Measurements from ENCODE around the gene INPPL1. TPM values are rescaled to one million over a fixed set of nuclear protein-coding genes. Genes with fewer than 3 reads are reported as not detected.

INPPL1 gene
- total and polyA plus RNA-seq, 10 of the 15 experiments (the other 5 are each of a cell fraction or from before 2014, with no cell fraction given) = 0.47 to 116 (median 43.4) TPM

DNA sequence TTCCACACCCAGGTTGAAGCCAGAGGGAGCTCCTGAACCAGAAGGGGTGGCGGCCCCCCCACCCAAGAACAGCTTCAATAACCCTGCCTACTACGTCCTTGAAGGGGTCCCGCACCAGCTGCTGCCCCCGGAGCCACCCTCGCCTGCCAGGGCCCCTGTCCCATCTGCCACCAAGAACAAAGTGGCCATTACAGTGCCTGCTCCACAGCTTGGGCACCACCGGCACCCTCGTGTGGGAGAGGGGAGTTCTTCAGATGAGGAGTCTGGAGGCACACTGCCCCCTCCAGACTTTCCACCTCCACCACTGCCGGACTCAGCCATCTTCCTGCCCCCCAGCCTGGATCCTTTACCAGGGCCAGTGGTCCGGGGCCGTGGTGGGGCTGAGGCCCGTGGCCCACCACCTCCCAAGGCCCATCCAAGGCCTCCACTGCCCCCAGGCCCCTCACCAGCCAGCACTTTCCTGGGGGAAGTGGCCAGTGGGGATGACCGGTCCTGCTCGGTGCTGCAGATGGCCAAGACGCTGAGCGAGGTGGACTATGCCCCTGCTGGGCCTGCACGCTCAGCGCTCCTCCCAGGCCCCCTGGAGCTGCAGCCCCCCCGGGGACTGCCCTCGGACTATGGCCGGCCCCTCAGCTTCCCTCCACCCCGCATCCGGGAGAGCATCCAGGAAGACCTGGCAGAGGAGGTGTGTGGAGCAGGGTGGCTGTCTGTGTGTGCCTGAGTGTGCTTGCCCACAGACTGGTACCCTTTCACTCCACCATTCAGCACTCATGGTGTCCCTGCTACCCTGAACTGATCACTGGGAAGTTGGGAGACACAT lies 12.8 kb downstream of the INPPL1 start:
- Histone ChIP-seq H4K20me1 (ENCODE audit: control insufficient read depth, insufficient read depth) (no peaks in the 10 kb centered on the region; the same call in 1 of the 2 replicates), H3K4me2 (ENCODE audit: control insufficient read depth, insufficient read depth) (no peak overlapping the region), H3K27me3 (replicated peaks in 1 of 2; ENCODE audit: control insufficient read depth in 2 of 2, insufficient read depth in 2 of 2, low read length in 1 of 2) (peaks cover 5 to 11% of the 10 kb centered on the region in 2 experiments; a peak in 3 of 4 replicates), H3K36me3 (ENCODE audit: control insufficient read depth in 2 of 2, insufficient read depth in 2 of 2, low read length in 1 of 2) (peaks cover 5 to 11% of the 10 kb centered on the region in 2 experiments; a peak in 3 of 4 replicates), H2AFZ (ENCODE audit: control insufficient read depth, low read depth, low read length) (no peak overlapping the region), H3K9me3 (replicated peaks; ENCODE audit: control insufficient read depth, insufficient read depth, low read length) (no peaks in the 10 kb centered on the region), H3K27ac (ENCODE audit: control insufficient read depth, insufficient read depth) (no peak overlapping the region), H3K79me2 (ENCODE audit: control insufficient read depth, insufficient read depth, low read length) (no peaks in the 10 kb centered on the region), H3K9ac (ENCODE audit: control insufficient read depth, insufficient read depth, low read length) (no peak overlapping the region), H3K4me1 (ENCODE audit: control insufficient read depth, insufficient read depth, low read length) (peaks cover 4% of the 10 kb centered on the region), H3K4me3 (no peak overlapping the region)
- DNase-seq (ENCODE audit: low read depth, low spot score) = no peak
- CTCF ChIA-PET = interaction anchor here (0.5 to 2.0 kb wide), 15 partner anchors 10 to 212 kb away, joined by 3 to 9 read pairs (median 5); partner anchors contain the start of gene CLPB
- intact Hi-C loops (cut with micrococcal nuclease; ENCODE audit: unreplicated experiment) (loop anchor here (5.0 kb wide), 1 partner anchor 175 kb away; no protein-coding TSS in a partner anchor), in situ Hi-C loops (cut with MboI) (no loop called here)
- SMC1A ChIA-PET (ENCODE audit: uncharacterized antibody, unreplicated experiment) = interaction anchor here (0.7 to 1.6 kb wide), 6 partner anchors 12 to 177 kb away, joined by 3 to 8 read pairs (median 6); partner anchors contain the start of gene INPPL1
- FAIRE-seq = no peak
- WGBS (ENCODE audit: insufficient coverage, insufficient replicate concordance, low lambda C conversion rate, missing lambda C conversion rate) = 89% methylated on average over 22 of the region's 22 CpGs
- POLR2A ChIA-PET = no interaction called here
- no peak for ATAC-seq
- no TSS peak for BruUV-seq (replicated peaks)
- RAD21 ChIA-PET (ENCODE audit: unreplicated experiment) = interaction anchor here (0.6 to 2.0 kb wide), 5 partner anchors 12 to 208 kb away, joined by 3 to 6 read pairs (median 3); partner anchors contain the start of gene INPPL1
- TF ChIP-seq CUX1 (IDR thresholded peaks at IDR 0.05; ENCODE audit: insufficient replicate concordance, low read depth, low read length) = no peak
- TF ChIP-seq BMI1 (IDR thresholded peaks at IDR 0.05; ENCODE audit: borderline replicate concordance) = no peak
- no peak for TF ChIP-seq STAT1 (conservative IDR thresholded peaks at IDR 0.05)
- no peak for TF ChIP-seq ZZZ3 (IDR thresholded peaks at IDR 0.05; ENCODE audit: control insufficient read depth, insufficient read length, low read depth)
- no peak for TF ChIP-seq IRF3 (IDR thresholded peaks at IDR 0.05)
- TF ChIP-seq, protein P1, sequence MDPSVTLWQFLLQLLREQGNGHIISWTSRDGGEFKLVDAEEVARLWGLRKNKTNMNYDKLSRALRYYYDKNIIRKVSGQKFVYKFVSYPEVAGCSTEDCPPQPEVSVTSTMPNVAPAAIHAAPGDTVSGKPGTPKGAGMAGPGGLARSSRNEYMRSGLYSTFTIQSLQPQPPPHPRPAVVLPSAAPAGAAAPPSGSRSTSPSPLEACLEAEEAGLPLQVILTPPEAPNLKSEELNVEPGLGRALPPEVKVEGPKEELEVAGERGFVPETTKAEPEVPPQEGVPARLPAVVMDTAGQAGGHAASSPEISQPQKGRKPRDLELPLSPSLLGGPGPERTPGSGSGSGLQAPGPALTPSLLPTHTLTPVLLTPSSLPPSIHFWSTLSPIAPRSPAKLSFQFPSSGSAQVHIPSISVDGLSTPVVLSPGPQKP (IDR thresholded peaks at IDR 0.05; ENCODE audit: low read depth, low read length) = no peak
- no peak for TF ChIP-seq USF2 (IDR thresholded peaks at IDR 0.05; ENCODE audit: borderline replicate concordance, low read depth, low read length)
- TF ChIP-seq ZNF592 (IDR thresholded peaks at IDR 0.05) = no peak
